Measurements from ENCODE around the gene TCOF1. TPM values are rescaled to one million over a fixed set of nuclear protein-coding genes. Genes with fewer than 3 reads are reported as not detected.

TCOF1 gene
- total RNA-seq, 2 experiments from 2014 or later = 91.3 to 95.0 TPM

GRCh38 chr5:150444770-150445169 is 87.3 kb downstream of the TCOF1 start:
- Mint-ChIP-seq H3K4me3 (no peak overlapping the region), H3K9me3 (no peaks in the 10 kb centered on the region), H3K4me1 (ENCODE audit: low read depth) (peaks cover 36% of the 10 kb centered on the region), H3K27me3 (no peaks in the 10 kb centered on the region), H3K27ac (no peak overlapping the region), H3K36me3 (peaks cover 67% of the 10 kb centered on the region)
- intact Hi-C loops (cut with micrococcal nuclease) = loop anchor here (5.0 kb wide), 1 partner anchor 708 kb away; no protein-coding TSS in a partner anchor
- ChIA-PET CTCF (interaction anchor here (0.5 to 3.5 kb wide), 3 partner anchors 7 to 357 kb away, joined by 3 to 11 read pairs (median 4); no protein-coding TSS in a partner anchor), POLR2A (interaction anchor here (1.0 to 1.2 kb wide), 2 partner anchors 34 to 72 kb away, joined by 3 to 4 read pairs; no protein-coding TSS in a partner anchor)
- DNase-seq = no peak

GRCh38 chr5:150446088-150446487 is 88.6 kb downstream of the TCOF1 start:
- DNase-seq = no peak
- no peaks in the 10 kb centered on the region for H3K27me3 Mint-ChIP-seq
- H3K36me3 Mint-ChIP-seq = peaks cover 67% of the 10 kb centered on the region
- H3K4me3 Mint-ChIP-seq = peak overlapping the region; percentile 21
- peak overlapping the region; percentile 99 for H3K27ac Mint-ChIP-seq
- H3K9me3 Mint-ChIP-seq = peaks cover 2% of the 10 kb centered on the region
- intact Hi-C loops (cut with micrococcal nuclease) = loop anchor here (5.0 kb wide), 1 partner anchor 706 kb away; no protein-coding TSS in a partner anchor
- ChIA-PET CTCF (interaction anchor here (1.1 to 3.5 kb wide), 2 partner anchors 8 to 10 kb away, joined by 4 to 11 read pairs; no protein-coding TSS in a partner anchor), POLR2A (interaction anchor here (0.6 to 1.2 kb wide), 3 partner anchors 33 to 716 kb away, joined by 3 to 6 read pairs (median 4); partner anchors contain the start of genes CD74 and PPARGC1B)
- H3K4me1 Mint-ChIP-seq (ENCODE audit: low read depth) = peaks cover 36% of the 10 kb centered on the region

DNA sequence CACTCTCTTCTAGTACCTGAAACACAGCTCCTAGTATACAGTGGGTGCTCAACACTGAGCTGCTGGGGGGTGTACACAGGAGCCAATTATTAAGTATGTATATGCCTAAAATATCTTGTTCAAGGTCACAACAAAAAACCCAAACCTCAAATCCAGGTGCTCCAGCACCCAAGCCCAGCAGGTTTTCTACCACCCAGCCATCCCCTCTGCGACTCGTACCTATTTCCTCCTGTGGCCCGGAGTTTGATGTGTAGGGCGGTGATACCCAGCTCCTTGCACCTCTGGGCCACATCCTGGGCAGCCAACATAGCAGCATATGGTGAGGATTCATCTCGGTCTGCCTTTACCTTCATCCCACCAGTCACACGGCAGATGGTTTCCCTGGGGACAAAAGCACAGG is 89.1 kb downstream of the TCOF1 start:
- H3K4me3 Mint-ChIP-seq = peak overlapping the region; percentile 21
- intact Hi-C loops (cut with micrococcal nuclease) = loop anchor here (5.0 kb wide), 1 partner anchor 706 kb away; no protein-coding TSS in a partner anchor
- H3K27ac Mint-ChIP-seq = peak overlapping the region; percentile 99
- no peaks in the 10 kb centered on the region for H3K27me3 Mint-ChIP-seq
- peaks cover 2% of the 10 kb centered on the region for H3K9me3 Mint-ChIP-seq
- H3K4me1 Mint-ChIP-seq (ENCODE audit: low read depth) = peaks cover 36% of the 10 kb centered on the region
- peaks cover 64% of the 10 kb centered on the region for H3K36me3 Mint-ChIP-seq
- CTCF ChIA-PET = interaction anchor here (0.8 to 3.5 kb wide), 2 partner anchors 9 to 10 kb away, joined by 4 to 11 read pairs; no protein-coding TSS in a partner anchor
- no peak for DNase-seq
- POLR2A ChIA-PET = interaction anchor here (0.6 to 1.2 kb wide), 2 partner anchors 33 to 67 kb away, joined by 4 to 6 read pairs; partner anchors contain the start of gene CD74

- DNase-seq = no peak
- peaks cover 2% of the 10 kb centered on the region for H3K9me3 Mint-ChIP-seq
- intact Hi-C loops (cut with micrococcal nuclease) = loop anchor here (5.0 kb wide), 1 partner anchor 705 kb away; no protein-coding TSS in a partner anchor
- H3K4me1 Mint-ChIP-seq (ENCODE audit: low read depth) = peaks cover 36% of the 10 kb centered on the region
- peak overlapping the region; percentile 99 for H3K27ac Mint-ChIP-seq
- CTCF ChIA-PET = interaction anchor here (0.8 to 3.5 kb wide), 2 partner anchors 9 to 11 kb away, joined by 4 to 11 read pairs; no protein-coding TSS in a partner anchor
- no peaks in the 10 kb centered on the region for H3K27me3 Mint-ChIP-seq
- peaks cover 63% of the 10 kb centered on the region for H3K36me3 Mint-ChIP-seq
- peak overlapping the region; percentile 91 for H3K4me3 Mint-ChIP-seq
- POLR2A ChIA-PET = no interaction called here
Observed at GRCh38 chr5:150447188-150447587, 89.7 kb downstream of the TCOF1 start.

GRCh38 chr5:150448334-150448733 is 90.8 kb downstream of the TCOF1 start:
- peaks cover 59% of the 10 kb centered on the region for H3K36me3 Mint-ChIP-seq
- peaks cover 2% of the 10 kb centered on the region for H3K9me3 Mint-ChIP-seq
- peak overlapping the region; percentile 91 for H3K4me3 Mint-ChIP-seq
- intact Hi-C loops (cut with micrococcal nuclease) = loop anchor here (5.0 kb wide), 1 partner anchor 704 kb away; no protein-coding TSS in a partner anchor
- H3K4me1 Mint-ChIP-seq (ENCODE audit: low read depth) = peaks cover 34% of the 10 kb centered on the region
- no peak for DNase-seq
- no peaks in the 10 kb centered on the region for H3K27me3 Mint-ChIP-seq
- H3K27ac Mint-ChIP-seq = peak overlapping the region; percentile 99
- CTCF ChIA-PET = interaction anchor here (2.0 to 3.5 kb wide), 2 partner anchors 10 kb away, joined by 9 to 11 read pairs; no protein-coding TSS in a partner anchor
- POLR2A ChIA-PET = no interaction called here

- CTCF ChIA-PET = interaction anchor here (0.7 to 2.4 kb wide), 8 partner anchors 10 to 899 kb away, joined by 3 to 25 read pairs (median 6); partner anchors contain the start of gene CD74
- peaks cover 52% of the 10 kb centered on the region for H3K36me3 Mint-ChIP-seq
- H3K27ac Mint-ChIP-seq = peak overlapping the region; percentile 99
- POLR2A ChIA-PET = interaction anchor here (0.6 to 1.5 kb wide), 3 partner anchors 8 to 252 kb away, joined by 3 to 4 read pairs (median 4); partner anchors contain the start of genes CD74 and RBM22
- peaks cover 2% of the 10 kb centered on the region for H3K9me3 Mint-ChIP-seq
- H3K27me3 Mint-ChIP-seq = no peaks in the 10 kb centered on the region
- H3K4me1 Mint-ChIP-seq (ENCODE audit: low read depth) = peaks cover 32% of the 10 kb centered on the region
- intact Hi-C loops (cut with micrococcal nuclease) = loop anchor here (1.0 to 5.0 kb wide), 2 partner anchors 92 to 703 kb away; partner anchors contain the start of gene TCOF1
- DNase-seq = no peak
- H3K4me3 Mint-ChIP-seq = peak overlapping the region; percentile 91
Observed at GRCh38 chr5:150448952-150449516, 91.5 kb downstream of the TCOF1 start.

Other genes starting within 250 kb of the TCOF1 start
- gene PDGFRB, start 201.9 kb upstream of the TCOF1 start, total RNA-seq = under 1 TPM; 0.21 to 0.34 TPM
- gene CDX1, start 190.9 kb upstream of the TCOF1 start, total RNA-seq = not detected
- gene SLC6A7, start 167.6 kb upstream of the TCOF1 start, total RNA-seq = not detected
- not detected for gene CAMK2A, start 67.9 kb upstream of the TCOF1 start, total RNA-seq
- gene ARSI, start 54.8 kb upstream of the TCOF1 start, total RNA-seq = not detected
- gene CD74, start 55.2 kb downstream of the TCOF1 start, total RNA-seq = 100 to 1,000 TPM; 251 to 254 TPM
- 1,000 to 10,000 TPM; 3,748 to 3,882 TPM for gene RPS14, start 92.0 kb downstream of the TCOF1 start, total RNA-seq
- gene NDST1, start 150.4 kb downstream of the TCOF1 start, total RNA-seq = 1 to 10 TPM; 2.5 to 2.6 TPM